ENCODE data around the gene RADIL. TPM values are rescaled to one million over a fixed set of nuclear protein-coding genes. Genes with fewer than 3 reads are reported as not detected.

Gene RADIL
- total RNA-seq, 1 experiment from 2014 or later, result 5.0 TPM

DNA sequence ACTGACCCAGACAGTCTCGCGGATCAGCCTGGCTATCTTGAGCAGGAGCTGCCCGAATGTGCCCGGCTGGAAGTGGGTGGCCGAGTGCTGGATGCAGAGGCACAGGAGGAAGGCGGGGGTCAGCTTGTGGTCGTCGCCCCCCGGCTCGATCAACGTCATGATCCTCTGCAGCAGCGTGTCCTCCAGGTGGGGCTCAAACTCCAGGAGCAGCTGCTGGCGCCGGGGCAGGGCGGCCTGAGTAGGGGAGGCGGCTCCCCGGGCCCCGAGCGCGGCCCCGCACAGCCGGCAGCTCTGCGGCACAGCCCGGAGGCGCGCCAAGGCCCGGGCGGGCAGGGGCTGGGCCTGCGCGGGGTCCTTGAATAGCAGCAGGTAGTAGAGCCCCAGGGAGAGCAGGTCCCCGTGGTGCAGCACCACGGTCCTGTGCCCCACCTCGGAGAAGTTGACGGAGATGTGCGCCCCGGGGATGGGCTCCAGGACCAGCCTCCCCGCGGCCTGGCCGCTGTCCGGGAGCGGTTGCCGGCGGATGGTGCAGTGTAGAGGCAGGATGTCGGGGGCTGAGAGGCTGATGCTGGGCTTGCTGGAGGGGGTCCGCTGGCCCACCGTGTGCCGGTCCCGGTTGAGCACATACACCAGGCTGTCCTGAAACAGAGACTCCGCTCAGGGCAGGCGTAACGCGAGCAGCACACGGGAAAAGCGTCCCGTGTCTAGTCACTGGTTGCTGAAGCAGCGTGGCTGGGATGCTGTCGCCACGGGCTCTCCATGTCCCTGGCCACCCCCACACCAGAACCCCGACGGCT lies 48.7 kb downstream of the RADIL start:
- TF ChIP-seq EZH2 (IDR thresholded peaks at IDR 0.05; ENCODE audit: borderline replicate concordance, low read depth, low read length, poor library complexity, severe bottlenecking) (no peak), CTCF (conservative IDR thresholded peaks at IDR 0.05; ENCODE audit: low read depth, low read length) (no peak)
- DNase-seq (ENCODE audit: low spot score), result no peak
- Histone ChIP-seq H3K36me3 (ENCODE audit: insufficient read depth, low read length, poor library complexity, severe bottlenecking) (no peaks in the 10 kb centered on the region), H3K27ac (ENCODE audit: low read depth, low read length, poor library complexity, severe bottlenecking) (no peak overlapping the region), H3K4me3 (ENCODE audit: low read depth, low read length, poor library complexity, severe bottlenecking) (no peak overlapping the region), H3K9me3 (ENCODE audit: low read depth, low read length, poor library complexity, severe bottlenecking) (no peaks in the 10 kb centered on the region), H3K27me3 (replicated peaks; ENCODE audit: insufficient read depth, low read depth, low read length, poor library complexity) (no peaks in the 10 kb centered on the region), H3K4me1 (ENCODE audit: insufficient read depth, low read length, poor library complexity, severe bottlenecking) (no peaks in the 10 kb centered on the region)
- CTCF ChIA-PET, result no interaction called here
- POLR2A ChIA-PET (ENCODE audit: low non-redundant PET), result no interaction called here
- BruUV-seq (replicated peaks), result no TSS peak
- intact Hi-C loops (cut with micrococcal nuclease; ENCODE audit: unreplicated experiment), result no loop called here

DNA sequence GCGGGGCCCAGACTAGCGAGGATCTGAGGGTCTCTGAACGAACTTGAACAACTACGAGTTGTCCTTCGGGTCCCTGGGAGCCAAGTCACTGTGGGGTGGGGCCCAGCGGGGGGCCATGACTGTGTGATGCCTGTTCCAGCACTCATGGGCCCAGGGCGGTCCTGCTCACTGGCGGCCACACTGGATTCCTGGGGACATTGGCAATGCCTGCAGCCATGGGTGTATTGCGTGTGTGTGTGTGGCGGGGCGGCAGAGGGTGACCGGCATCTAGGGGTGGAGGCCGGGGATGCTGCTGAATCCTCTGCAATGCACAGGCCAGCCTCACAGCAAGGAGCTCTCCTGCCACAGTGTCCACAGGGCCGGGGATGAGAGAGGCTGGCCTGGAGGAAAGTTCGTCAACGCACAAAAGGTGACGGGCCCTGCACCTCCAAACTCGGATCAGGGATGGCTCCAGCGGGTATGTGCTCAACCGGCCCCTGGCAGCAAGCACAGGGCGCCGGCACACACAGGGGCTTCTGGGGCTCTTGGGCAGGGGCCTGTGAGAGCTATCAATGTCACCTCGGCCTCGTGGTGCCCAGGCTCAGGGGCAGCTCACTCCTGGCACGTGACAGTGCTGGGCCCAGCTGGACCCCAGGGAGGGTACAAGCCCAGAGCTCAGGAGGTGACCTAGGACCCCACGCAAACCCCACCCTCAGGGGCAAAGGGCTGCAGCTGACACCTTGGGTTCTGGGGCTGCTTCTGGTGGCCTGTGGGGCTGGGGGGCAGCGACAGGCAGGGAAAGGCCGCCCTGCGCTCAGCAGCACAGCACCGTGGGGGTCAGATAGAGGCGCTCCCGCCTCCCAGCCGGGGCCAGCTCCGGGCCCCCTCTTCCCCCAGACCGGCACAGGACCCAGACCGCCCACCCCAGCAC lies 49.6 kb downstream of the RADIL start:
- no TSS peak for BruUV-seq (replicated peaks)
- intact Hi-C loops (cut with micrococcal nuclease; ENCODE audit: unreplicated experiment), result no loop called here
- DNase-seq (ENCODE audit: low spot score), result no peak
- Histone ChIP-seq H3K36me3 (ENCODE audit: insufficient read depth, low read length, poor library complexity, severe bottlenecking) (no peaks in the 10 kb centered on the region), H3K4me3 (ENCODE audit: low read depth, low read length, poor library complexity, severe bottlenecking) (no peak overlapping the region), H3K27me3 (replicated peaks; ENCODE audit: insufficient read depth, low read depth, low read length, poor library complexity) (no peaks in the 10 kb centered on the region), H3K9me3 (ENCODE audit: low read depth, low read length, poor library complexity, severe bottlenecking) (no peaks in the 10 kb centered on the region), H3K27ac (ENCODE audit: low read depth, low read length, poor library complexity, severe bottlenecking) (no peak overlapping the region), H3K4me1 (ENCODE audit: insufficient read depth, low read length, poor library complexity, severe bottlenecking) (no peaks in the 10 kb centered on the region)
- CTCF ChIA-PET, result no interaction called here
- TF ChIP-seq EZH2 (IDR thresholded peaks at IDR 0.05; ENCODE audit: borderline replicate concordance, low read depth, low read length, poor library complexity, severe bottlenecking) (no peak), CTCF (conservative IDR thresholded peaks at IDR 0.05; ENCODE audit: low read depth, low read length) (no peak)
- POLR2A ChIA-PET (ENCODE audit: low non-redundant PET), result no interaction called here

DNA sequence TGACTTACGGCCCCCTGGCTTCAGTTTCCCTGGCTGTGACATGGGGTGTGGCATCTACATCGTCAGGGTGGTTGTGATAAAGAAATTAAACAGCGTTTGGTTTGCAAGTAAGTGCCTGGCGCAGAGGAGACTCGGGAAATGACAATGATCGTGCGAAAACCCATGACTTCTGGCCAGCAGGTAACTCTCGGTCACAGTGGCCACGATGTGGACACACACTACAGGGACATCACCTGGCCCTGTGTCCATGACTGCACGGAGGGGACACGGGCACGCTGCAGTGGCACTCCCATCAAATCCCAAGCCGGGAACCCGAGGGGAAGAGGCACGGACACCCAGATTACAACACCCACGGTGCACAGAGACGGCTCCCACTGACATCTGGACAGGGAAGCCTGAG lies 50.3 kb downstream of the RADIL start:
- H3K9me3 ChIP-seq (ENCODE audit: low read depth, low read length, poor library complexity, severe bottlenecking), result no peaks in the 10 kb centered on the region
- TF ChIP-seq EZH2 (IDR thresholded peaks at IDR 0.05; ENCODE audit: borderline replicate concordance, low read depth, low read length, poor library complexity, severe bottlenecking), result no peak
- TF ChIP-seq CTCF (conservative IDR thresholded peaks at IDR 0.05; ENCODE audit: low read depth, low read length), result no peak
- H3K4me3 ChIP-seq (ENCODE audit: low read depth, low read length, poor library complexity, severe bottlenecking), result no peak overlapping the region
- no peak for DNase-seq (ENCODE audit: low spot score)
- intact Hi-C loops (cut with micrococcal nuclease; ENCODE audit: unreplicated experiment), result no loop called here
- no peak overlapping the region for H3K27ac ChIP-seq (ENCODE audit: low read depth, low read length, poor library complexity, severe bottlenecking)
- no peaks in the 10 kb centered on the region for H3K36me3 ChIP-seq (ENCODE audit: insufficient read depth, low read length, poor library complexity, severe bottlenecking)
- no peaks in the 10 kb centered on the region for H3K27me3 ChIP-seq (replicated peaks; ENCODE audit: insufficient read depth, low read depth, low read length, poor library complexity)
- CTCF ChIA-PET, result no interaction called here
- H3K4me1 ChIP-seq (ENCODE audit: insufficient read depth, low read length, poor library complexity, severe bottlenecking), result no peaks in the 10 kb centered on the region
- no TSS peak for BruUV-seq (replicated peaks)
- POLR2A ChIA-PET (ENCODE audit: low non-redundant PET), result no interaction called here
